WERI-Rb-1 (cell line): ENCODE results near the gene TENT4B.

ENCODE experiments used
- DNase-seq: peaks from one replicate; pipeline ENCODE4 v3.0.0-alpha.2; 2020
- H3K27ac ChIP-seq: fragments of 250-450 bp; sonication (Bioruptor Pico); 2 replicates; pipeline ENCODE4 v1.5.1; 2020; ENCODE audit warnings: mild to moderate bottlenecking, moderate library complexity
- H3K27me3 ChIP-seq: fragments of 250-450 bp; sonication (Bioruptor Pico); 2 replicates; pipeline ENCODE4 v1.5.1; 2021; ENCODE audit warnings: mild to moderate bottlenecking, low read depth, moderate library complexity; ENCODE audit not compliant: insufficient read depth, severe bottlenecking
- H3K36me3 ChIP-seq: fragments of 250-450 bp; sonication (Bioruptor Pico); 2 replicates; pipeline ENCODE4 v1.5.1; 2020; ENCODE audit warnings: mild to moderate bottlenecking, moderate library complexity
- H3K4me3 ChIP-seq: 2 replicates; pipeline ENCODE4 v1.5.1; 2011; ENCODE audit warnings: low read depth, mild to moderate bottlenecking, control low read depth, low read length
- H3K9me3 ChIP-seq: fragments of 250-450 bp; sonication (Bioruptor Pico); 2 replicates; pipeline ENCODE4 v1.5.1; 2021; ENCODE audit warnings: mild to moderate bottlenecking, moderate library complexity; ENCODE audit not compliant: severe bottlenecking
- CTCF ChIP-seq: IDR thresholded peaks from 2 replicates; pipeline ENCODE4 v1.5.1; 2011; ENCODE audit warnings: low read depth, mild to moderate bottlenecking, control low read depth, inconsistent platforms, low read length

The TENT4B gene

DNA sequence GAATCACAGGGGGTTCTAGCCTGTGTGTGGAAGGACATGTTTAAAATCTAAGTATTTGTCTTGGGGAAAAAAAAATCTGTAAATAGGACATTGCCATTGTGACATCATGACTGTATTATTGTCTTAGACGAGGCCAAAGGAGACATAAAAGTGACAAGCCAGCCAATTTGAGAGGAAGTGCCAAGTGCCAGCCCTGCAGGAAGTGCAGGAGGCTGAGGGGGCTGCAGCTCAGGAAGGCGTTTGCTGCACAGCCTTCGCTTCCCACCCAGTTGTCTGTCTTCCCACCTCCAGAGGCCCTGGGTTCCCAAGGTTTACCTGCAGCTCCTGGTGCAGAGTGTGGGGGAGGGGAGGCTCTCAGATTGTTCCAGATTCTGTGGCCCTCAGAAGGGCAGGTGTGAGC lies 114.5 kb downstream of the TENT4B start:
- H3K4me3 ChIP-seq, result no peak overlapping the region
- H3K9me3 ChIP-seq, result no peaks in the 10 kb centered on the region
- DNase-seq, result no peak
- no peaks in the 10 kb centered on the region for H3K36me3 ChIP-seq
- H3K27me3 ChIP-seq, result no peaks in the 10 kb centered on the region
- no peak overlapping the region for H3K27ac ChIP-seq
- no peak for TF ChIP-seq CTCF

GRCh38 chr16:50268352-50268751 lies 115.2 kb downstream of the TENT4B start:
- Histone ChIP-seq H3K36me3 (no peaks in the 10 kb centered on the region), H3K27ac (no peak overlapping the region), H3K27me3 (no peaks in the 10 kb centered on the region), H3K4me3 (no peak overlapping the region), H3K9me3 (no peaks in the 10 kb centered on the region)
- no peak for TF ChIP-seq CTCF
- DNase-seq, result no peak

GRCh38 chr16:50269061-50269705 lies 116.1 kb downstream of the TENT4B start:
- no peak for DNase-seq
- H3K27ac ChIP-seq, result no peak overlapping the region
- H3K4me3 ChIP-seq, result no peak overlapping the region
- no peak for TF ChIP-seq CTCF
- no peaks in the 10 kb centered on the region for H3K9me3 ChIP-seq
- H3K27me3 ChIP-seq, result no peaks in the 10 kb centered on the region
- no peaks in the 10 kb centered on the region for H3K36me3 ChIP-seq

- no peaks in the 10 kb centered on the region for H3K36me3 ChIP-seq
- no peaks in the 10 kb centered on the region for H3K27me3 ChIP-seq
- H3K9me3 ChIP-seq, result no peaks in the 10 kb centered on the region
- H3K27ac ChIP-seq, result no peak overlapping the region
- DNase-seq, result no peak
- no peak for TF ChIP-seq CTCF
- H3K4me3 ChIP-seq, result no peak overlapping the region
Measured at GRCh38 chr16:50269769-50270509, 116.8 kb downstream of the TENT4B start.

DNA sequence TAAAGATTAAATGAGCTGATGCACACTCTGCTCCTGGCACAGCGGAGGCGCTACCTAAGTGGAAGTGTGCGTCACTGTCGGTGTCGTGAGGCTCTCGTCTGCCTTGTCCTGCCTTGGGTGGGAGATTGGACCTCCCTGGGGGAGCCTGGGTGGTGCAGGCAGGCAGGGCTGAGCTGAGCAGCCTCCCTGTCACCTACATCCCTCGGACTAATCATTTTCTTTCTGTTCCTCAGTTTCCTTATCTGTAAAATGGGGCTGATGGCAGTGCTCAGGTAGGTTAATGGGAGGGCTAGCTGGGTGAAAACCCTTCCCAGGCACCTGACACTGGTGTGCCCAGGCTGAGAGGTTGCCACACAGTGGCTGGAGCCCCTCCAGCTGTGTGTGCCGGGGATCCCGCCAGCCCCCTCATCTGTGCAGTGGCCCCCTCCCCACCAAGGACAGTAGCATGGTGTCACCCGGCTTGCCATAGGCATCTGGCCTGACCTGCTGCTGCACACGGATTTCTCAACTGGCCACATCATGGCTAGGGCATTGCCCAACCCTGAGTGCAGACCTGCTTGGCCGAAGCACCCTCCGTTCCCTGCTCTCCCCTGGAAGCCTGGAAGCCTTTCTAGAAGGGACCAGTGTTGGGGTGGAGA lies 117.5 kb downstream of the TENT4B start:
- Histone ChIP-seq H3K36me3 (no peaks in the 10 kb centered on the region), H3K27ac (no peak overlapping the region), H3K9me3 (no peaks in the 10 kb centered on the region), H3K27me3 (no peaks in the 10 kb centered on the region), H3K4me3 (no peak overlapping the region)
- no peak for DNase-seq
- TF ChIP-seq CTCF, result no peak
